HG03064 (cell line): ENCODE measurements around the gene GSTA1.
"Not testable (repeated sequence)": the region's sequence is repeated elsewhere in the genome, so short reads cannot be mapped to it uniquely, and the experiment has no call there.

ENCODE experiments used
- ATAC-seq: cut with Tn5 transposase; IDR thresholded peaks from one replicate; pipeline ENCODE4 v1.9.1; 2021; ENCODE audit warnings: low read depth; ENCODE audit not compliant: unreplicated experiment

GSTA1 gene

DNA sequence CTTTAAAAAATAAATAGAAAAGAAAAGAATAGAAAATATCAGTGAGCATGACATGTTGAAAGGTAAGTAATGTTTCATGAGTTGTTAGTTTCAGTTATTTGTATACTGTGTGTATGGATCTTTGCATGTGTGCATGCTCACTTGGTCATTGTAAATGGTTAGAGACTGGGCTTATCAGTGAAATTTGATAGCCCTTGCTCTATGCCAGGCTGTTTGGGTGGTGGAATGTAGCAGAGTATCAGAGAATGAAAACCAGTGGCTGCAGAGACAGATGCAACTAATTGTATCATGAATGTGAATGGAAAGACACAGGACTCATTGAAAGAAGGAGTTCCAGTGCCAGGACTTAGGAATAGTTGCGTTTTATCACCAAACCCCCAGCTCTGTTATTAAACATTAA lies 44.5 kb downstream of the GSTA1 start:
- ATAC-seq, result no peak

- not testable (repeated sequence) for ATAC-seq
These were observed 45.8 kb downstream of the GSTA1 start for GRCh38 chr6:52757651-52758338.

DNA sequence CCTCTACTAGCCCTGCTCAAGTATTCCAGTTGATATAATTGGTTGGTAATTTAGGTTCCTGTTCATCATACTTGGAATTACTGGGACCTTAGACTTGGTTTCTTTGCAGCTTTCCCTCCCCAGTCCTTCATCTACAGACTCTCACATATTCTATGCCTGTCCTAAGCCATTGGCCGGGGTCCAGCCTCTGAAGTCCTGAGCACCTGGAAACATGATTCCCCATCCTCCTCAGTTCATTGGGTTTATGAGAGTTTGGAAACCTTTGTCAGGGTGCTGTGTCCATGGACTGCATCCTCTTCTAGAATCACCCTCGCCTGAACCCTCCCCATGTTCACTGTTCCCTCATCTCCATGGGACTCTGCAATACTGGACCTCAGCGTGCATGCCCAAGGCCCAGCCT lies 49.2 kb downstream of the GSTA1 start:
- no peak for ATAC-seq

DNA sequence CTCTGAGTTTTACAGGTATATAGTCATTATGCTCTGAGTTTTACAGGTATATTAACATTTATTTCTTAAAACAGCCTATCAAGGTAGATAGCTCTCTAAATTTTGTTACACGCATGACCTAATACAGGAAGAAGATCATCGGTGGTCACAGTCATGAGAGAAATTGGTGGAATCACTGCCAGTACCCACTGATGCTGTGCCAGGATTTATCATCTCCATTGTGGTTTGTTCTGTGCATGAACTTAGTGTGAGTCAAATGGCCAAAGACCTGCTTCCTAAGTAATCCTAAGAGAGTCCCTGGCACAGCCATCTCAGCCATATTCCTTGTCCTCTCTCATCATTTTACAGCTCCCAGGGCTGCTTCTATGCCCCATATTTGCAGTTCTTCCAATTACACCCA lies 50.5 kb downstream of the GSTA1 start:
- ATAC-seq, result not testable (repeated sequence)

GRCh38 chr6:52752310-52752709 lies 51.3 kb downstream of the GSTA1 start:
- ATAC-seq, result no peak

GRCh38 chr6:52749556-52750152 lies 54.0 kb downstream of the GSTA1 start:
- ATAC-seq, result no peak

DNA sequence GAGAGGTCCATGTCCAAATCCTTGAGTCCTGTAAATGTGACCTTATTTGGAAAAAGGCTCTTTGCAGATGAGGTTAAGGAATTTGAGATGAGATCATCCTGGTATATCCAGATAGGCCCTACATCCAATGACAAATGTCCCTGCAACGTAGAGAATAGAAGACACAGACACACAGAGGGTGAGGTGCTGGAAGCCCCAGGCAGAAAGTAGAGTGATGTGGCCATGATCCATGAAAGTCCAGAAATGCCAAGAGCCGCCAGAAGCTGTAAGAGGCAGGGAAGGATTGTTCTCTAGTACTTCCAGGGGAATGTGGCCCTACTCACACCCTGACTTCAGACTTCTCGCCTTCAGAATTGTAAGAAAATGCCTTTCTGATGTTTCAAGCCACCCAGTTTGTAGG lies 56.3 kb downstream of the GSTA1 start:
- ATAC-seq, result not testable (repeated sequence)

- ATAC-seq, result no peak
These were observed 57.4 kb downstream of the GSTA1 start for GRCh38 chr6:52746213-52746612.

DNA sequence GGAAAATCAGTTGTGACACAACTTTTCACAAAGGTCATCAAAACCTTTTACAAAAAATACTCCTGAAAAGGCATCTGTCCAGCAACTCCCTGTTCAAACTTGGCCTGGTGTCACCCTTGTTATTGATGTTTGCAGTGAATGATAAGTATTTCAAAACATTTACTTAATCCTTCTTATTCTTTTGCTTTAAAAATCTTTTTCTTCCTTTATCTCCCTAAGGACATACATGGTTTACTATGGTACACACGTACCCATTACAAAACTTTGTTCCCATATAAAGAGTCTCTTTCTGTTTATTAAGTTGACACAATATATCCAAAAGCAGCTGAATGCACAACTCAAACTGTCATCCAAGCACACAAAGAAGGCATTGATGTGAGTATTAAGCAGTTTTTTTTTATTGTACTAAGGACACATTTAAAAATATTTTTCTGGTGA lies 57.8 kb downstream of the GSTA1 start:
- ATAC-seq, result no peak

DNA sequence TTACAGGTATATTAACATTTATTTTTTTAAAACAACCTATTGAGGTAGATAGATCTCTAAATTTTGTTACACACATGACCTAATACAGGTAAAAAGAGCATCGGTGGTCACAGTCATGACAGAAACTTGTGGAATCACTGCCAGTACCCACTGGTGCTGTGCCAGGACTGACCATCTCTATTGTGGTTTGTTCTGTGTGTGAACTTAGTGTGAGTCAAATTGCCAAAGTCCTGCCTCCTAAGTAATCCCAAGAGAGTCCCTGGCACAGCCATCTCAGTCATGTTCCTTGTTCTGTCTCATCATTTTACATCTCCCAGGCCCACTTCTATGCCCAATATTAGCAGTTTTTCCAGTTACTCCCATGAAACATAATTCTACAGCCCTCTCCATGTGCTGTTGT lies 61.7 kb downstream of the GSTA1 start:
- ATAC-seq, result no peak
